Ishikawa (cell line): ENCODE data around the gene FRMD5.
A peak's percentile ranks its signal among the peaks of the same experiment; 100 is the strongest.

Source experiments
- CEBPB ChIP-seq: IDR thresholded peaks from 2 replicates; pipeline ENCODE4 v1.6.1; 2012
- EGR1 ChIP-seq: IDR thresholded peaks from 2 replicates; pipeline ENCODE4 v1.6.1; 2012
- EP300 ChIP-seq: IDR thresholded peaks from 2 replicates; pipeline ENCODE4 v1.6.1; 2012; ENCODE audit warnings: borderline replicate concordance
- FOXM1 ChIP-seq: IDR thresholded peaks from 2 replicates; pipeline ENCODE4 v1.6.1; 2012; ENCODE audit warnings: low read depth, borderline replicate concordance
- MAX ChIP-seq: IDR thresholded peaks from 2 replicates; pipeline ENCODE4 v1.6.1; 2012
- NFIC ChIP-seq: IDR thresholded peaks from 2 replicates; pipeline ENCODE4 v1.6.1; 2012
- TCF12 ChIP-seq: IDR thresholded peaks from 2 replicates; pipeline ENCODE4 v1.6.1; 2012; ENCODE audit warnings: low read depth
- TEAD4 ChIP-seq: IDR thresholded peaks from 2 replicates; pipeline ENCODE4 v1.6.1; 2012
- USF1 ChIP-seq: IDR thresholded peaks from 2 replicates; pipeline ENCODE4 v1.6.1; 2012
- YY1 ChIP-seq: IDR thresholded peaks from 2 replicates; pipeline ENCODE4 v1.6.1; 2012; ENCODE audit warnings: low read depth
- ZBTB7A ChIP-seq: IDR thresholded peaks from 2 replicates; pipeline ENCODE4 v1.6.1; 2012; ENCODE audit warnings: low read depth

GRCh38 chr15:43826508-43827341, 368.3 kb downstream of the FRMD5 start, which contains the start of gene WDR76:
- TF ChIP-seq EP300 (no peak), TEAD4 (no peak), TCF12 (no peak), EGR1 (no peak), USF1 (no peak), ZBTB7A (no peak), MAX (peak; percentile 55; the same call in 1 of the 2 replicates), NFIC (no peak), FOXM1 (no peak), CEBPB (no peak), YY1 (no peak)
